Activated T-cell treated with anti-CD3 and anti-CD28 coated beads for 1 hour (primary cell): ENCODE measurements around the gene CCDC157.
"Not testable (repeated sequence)": the region's sequence is repeated elsewhere in the genome, so short reads cannot be mapped to it uniquely, and the experiment has no call there.

Experiments
- DNase-seq: peaks from one replicate; pipeline ENCODE4 v3.0.0-alpha.2; 2020; ENCODE audit warnings: low read depth

CCDC157 gene

DNA sequence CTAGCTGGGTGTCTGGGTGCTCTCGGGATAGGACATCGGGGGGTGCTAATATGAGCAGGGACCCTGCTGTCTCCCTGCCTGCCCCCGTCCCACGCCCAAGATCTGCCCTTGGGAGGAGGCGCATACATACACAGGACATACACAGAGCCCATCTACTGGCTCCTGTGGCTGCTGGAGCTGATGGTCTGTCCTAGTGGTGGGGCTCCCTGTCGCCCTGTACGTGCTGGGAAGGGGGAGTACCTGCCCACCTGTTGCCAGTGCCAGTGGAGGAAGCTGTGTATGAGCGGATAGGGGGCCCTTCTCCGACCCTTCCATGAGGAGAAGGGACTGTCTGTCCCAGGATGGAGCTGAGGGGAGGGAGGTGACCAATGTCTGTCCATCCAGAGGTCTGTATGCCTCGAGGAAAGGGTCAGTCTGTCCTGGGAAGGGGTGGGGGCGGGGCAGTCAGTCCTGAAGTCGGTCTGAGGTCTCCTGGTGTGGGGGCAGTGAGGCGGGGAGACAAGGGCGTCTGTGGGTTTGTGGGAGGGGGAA, 31.0 kb upstream of the CCDC157 start:
- DNase-seq: no peak

DNA sequence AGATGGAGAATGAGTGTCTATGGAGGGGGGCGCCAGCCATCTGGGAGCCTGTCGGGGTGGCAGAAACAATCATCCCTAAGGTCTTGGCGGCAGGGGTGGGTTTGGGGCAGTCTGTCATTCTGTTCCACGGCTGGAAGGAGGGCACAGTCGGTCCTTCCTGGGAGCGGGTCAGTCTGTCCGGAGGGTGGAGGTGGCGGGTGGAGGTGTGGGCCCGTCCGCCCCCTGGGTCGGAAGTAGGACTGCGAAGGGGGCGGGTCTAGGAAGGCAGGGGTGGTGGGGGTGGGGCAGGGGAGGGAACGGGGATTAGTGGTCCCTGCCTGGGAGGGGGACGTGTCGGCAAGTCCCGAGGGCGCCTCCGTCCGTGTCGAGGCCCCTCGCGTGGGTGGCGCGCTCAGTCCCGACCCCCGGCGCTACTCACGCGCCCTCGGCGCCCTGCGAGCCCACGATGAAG, 30.5 kb upstream of the CCDC157 start:
- no peak for DNase-seq

DNA sequence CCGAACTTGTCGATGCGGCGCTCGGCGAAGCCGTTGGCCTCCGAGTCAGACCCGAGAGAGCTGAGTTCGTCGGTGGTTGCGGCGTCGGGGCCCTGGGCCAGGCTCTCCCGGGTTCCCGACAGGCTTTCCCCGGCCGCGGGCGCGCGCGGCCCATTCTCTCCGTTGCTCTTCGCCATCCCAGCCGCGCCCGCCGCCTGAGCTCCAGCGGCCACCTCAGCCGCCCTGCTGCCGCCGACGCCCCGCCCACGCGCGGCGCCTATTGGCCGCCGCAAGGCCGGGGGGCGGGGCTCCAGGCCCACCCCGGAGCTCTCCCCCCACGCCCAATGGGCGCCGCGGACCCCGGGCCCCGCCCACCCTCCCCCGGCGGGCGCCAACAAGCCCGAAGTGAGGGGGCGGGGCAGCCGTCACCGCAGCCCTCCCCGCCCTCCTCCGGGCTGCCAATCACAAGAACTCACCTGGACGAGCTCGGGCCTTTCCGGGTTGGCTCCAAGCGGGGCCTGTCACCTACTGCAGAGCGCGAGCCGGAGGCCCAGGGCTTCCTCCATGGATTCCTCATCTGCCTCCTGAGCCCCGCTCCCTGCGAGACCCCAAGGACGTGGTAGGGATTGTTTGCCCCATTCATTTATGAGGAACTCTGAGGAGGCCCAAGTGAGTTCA, 30.0 kb upstream of the CCDC157 start, which contains the start of gene TBC1D10A:
TBC1D10A (minus strand) TSS at position 236 of the 657 bp plus-strand sequence; CDS start at position 176, 60 bp downstream.
- peak; percentile 91 for DNase-seq

- DNase-seq: no peak
Observed at GRCh38 chr22:30327864-30328345, 28.9 kb upstream of the CCDC157 start.

GRCh38 chr22:30328466-30329049, 28.2 kb upstream of the CCDC157 start:
- DNase-seq: no peak

GRCh38 chr22:30332551-30332950, 24.3 kb upstream of the CCDC157 start:
- DNase-seq: no peak

- DNase-seq: no peak
Observed at GRCh38 chr22:30332994-30333706, 23.7 kb upstream of the CCDC157 start.

- no peak for DNase-seq
Observed at GRCh38 chr22:30333707-30334087, 23.1 kb upstream of the CCDC157 start.

GRCh38 chr22:30334646-30335045, 22.2 kb upstream of the CCDC157 start:
- no peak for DNase-seq

DNA sequence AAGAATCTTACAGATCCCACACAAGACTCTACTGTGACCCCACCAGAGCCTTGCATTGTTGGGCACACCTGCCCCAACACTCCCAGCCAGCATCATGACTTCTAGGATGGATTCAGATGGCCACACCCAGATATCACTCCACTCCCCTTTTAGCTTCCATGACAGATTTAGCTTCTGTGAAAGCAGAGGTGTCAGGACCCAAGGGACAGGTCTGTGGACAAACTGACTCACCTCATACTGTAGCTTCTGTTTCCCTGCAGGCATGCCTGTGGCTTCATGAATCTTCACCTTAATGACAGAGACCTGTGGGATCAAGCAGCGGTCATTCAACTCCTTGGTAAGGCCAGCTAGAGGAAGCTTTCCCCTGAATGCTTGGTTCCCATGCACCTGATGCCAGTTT, 21.6 kb upstream of the CCDC157 start:
- DNase-seq: no peak

GRCh38 chr22:30336752-30337460, 19.9 kb upstream of the CCDC157 start:
- no peak for DNase-seq

GRCh38 chr22:30337461-30337778, 19.4 kb upstream of the CCDC157 start:
- no peak for DNase-seq

GRCh38 chr22:30338341-30338740, 18.5 kb upstream of the CCDC157 start:
- not testable (repeated sequence) for DNase-seq

GRCh38 chr22:30338802-30339201, 18.0 kb upstream of the CCDC157 start:
- no peak for DNase-seq

DNA sequence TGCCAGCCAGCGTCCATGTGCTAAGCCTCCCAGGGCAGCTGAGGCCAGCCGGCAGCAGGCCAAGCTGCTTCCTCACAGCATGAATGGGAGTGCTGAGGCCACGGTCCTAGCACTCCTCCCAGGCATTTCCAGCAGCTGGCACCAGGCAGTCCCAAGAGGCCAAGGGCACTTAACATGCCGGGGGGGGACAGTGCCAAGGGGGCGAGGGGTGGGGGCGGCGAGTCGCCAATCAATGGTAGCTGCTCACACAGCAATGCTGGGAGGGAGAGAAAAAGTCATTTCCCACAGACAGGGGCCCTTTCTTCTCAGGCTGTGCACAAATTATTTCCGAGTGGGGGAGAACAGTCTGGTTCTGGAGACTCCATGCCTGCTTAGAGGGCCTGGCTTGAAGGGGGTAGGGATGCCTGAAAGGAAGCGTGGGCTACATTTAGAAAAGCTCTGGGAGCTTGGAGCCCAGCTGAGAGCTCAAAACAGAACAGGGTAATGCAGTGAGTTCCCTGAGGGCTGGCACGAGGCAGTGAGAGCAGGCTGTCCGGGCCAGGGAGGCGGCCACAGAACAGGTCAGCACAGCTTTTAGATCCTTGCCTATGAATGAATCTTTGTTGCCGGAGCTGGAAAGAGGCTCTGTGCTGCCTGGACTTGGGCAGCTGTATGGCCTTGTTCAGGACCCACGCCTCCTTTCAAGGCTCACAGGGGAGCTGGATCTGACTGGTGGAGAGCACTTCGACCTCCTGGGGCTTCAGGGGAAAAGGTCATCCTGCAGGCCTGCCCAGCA, 15.7 kb upstream of the CCDC157 start:
- DNase-seq: no peak

- no peak for DNase-seq
Observed at GRCh38 chr22:30344447-30345200, 12.2 kb upstream of the CCDC157 start.

DNA sequence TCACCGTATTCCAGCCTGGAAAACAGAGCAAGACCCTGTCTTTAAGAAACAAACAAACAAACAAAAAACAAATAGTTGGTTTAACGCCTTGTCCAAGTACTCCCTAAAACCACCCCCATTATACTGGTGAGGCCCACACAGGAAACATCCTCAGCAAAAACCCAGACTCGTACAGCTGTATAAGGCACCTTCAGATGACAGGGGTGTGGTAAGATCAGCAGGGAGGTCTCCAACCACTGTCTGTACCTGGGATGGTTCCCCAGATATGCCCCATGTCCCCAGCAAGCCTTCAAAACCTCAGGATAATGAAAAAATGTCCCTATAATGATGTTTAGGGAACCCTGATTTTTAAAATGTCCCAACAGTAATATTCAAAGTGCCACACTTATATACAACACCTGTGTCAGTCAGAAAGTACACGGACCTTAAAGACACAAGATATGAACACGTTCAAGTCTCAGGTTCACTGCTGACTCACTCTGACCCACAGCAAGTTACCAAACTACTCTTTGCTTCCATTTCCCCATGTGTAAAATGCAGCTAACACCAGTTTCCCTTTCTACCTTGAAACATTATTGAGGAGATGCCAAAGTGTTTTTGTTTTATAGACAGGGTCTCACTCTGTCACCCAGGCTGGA, 9.4 kb upstream of the CCDC157 start:
- DNase-seq: no peak

DNA sequence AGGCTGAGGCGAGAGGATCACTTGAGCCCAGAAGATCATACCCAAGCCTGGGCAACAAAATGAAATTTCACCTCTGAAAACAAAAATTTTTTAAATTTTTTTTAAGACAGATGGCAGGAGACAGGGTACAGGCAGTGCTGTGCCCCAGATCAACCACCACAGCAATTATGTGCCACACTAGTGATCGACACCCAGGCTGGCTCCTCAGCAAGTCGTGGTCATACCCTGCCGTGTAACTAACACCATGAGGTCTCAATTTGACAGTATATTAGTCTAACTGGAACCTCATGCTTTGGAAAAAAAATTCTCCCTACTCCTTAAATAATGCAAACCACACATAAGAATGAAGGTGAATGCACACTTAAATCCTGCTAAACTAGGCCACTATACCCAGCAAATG, 8.4 kb upstream of the CCDC157 start:
- no peak for DNase-seq

DNA sequence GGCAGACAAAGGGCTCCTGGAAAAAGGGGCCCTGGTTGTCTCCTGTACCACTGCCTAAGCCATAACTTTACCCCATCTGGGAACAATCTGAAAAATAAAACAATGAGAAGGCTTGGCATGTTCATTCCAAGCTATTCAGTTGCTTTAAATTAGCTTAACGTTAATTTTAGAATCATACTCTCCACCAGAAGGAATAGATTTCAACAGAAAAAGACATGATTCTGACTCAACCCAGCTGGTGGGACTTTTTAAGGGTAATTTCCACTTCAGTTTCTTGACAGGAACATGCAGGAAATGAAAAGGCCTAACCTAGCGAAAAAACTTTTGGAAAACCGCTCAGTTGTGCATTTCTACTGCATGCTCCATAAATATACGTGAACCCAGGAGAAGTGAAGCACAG, 8.0 kb upstream of the CCDC157 start:
- DNase-seq: no peak

DNA sequence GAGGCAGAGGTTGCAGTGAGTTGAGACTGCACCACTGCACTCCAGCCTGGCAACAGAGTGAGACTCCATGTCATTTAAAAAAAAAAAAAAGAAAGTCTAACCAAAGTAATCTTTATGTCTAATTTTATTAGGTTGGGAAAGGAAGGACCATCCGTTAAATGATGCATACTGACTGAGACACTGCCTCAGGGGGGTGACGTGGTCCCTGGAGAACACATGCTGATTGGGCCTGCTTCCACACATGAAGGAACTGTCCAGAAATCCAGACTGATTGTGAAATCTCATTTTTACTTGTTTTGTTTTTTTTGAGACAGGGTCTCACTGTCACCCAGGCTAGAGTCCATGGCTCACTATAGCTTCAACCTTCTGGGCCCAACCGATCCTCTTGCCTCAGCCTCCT, 5.6 kb upstream of the CCDC157 start:
- no peak for DNase-seq
